Esophagus squamous epithelium (tissue), 4 donors: ENCODE results near the gene SLC38A8.

ENCODE experiments used
- CTCF ChIP-seq, 6 experiments: fragments of 450-650 bp in 4 of 6; fragments of 200-600 bp in 2 of 6; sonication (generic) in 2 of 6; IDR thresholded peaks; one replicate each; pipeline ENCODE4 v1.5.1; 2016 to 2019; ENCODE audit warnings: antibody characterized with exemption in 6 of 6, mild to moderate bottlenecking in 4 of 6, moderate library complexity in 4 of 6
- POLR2A ChIP-seq, 4 donors: fragments of 450-650 bp; IDR thresholded peaks; one replicate each; pipeline ENCODE4 v1.6.1; 2017; ENCODE audit warnings: antibody characterized with exemption in 4 of 4, mild to moderate bottlenecking in 4 of 4, moderate library complexity in 3 of 4

GRCh38 chr16:83965444-83966152 lies 77.0 kb downstream of the SLC38A8 start:
- TF ChIP-seq POLR2A (IDR thresholded peaks at IDR 0.05) = no peak
- TF ChIP-seq CTCF (IDR thresholded peaks at IDR 0.05) = no peak
